ENCODE measurements around the gene CADPS.

Gene CADPS

DNA sequence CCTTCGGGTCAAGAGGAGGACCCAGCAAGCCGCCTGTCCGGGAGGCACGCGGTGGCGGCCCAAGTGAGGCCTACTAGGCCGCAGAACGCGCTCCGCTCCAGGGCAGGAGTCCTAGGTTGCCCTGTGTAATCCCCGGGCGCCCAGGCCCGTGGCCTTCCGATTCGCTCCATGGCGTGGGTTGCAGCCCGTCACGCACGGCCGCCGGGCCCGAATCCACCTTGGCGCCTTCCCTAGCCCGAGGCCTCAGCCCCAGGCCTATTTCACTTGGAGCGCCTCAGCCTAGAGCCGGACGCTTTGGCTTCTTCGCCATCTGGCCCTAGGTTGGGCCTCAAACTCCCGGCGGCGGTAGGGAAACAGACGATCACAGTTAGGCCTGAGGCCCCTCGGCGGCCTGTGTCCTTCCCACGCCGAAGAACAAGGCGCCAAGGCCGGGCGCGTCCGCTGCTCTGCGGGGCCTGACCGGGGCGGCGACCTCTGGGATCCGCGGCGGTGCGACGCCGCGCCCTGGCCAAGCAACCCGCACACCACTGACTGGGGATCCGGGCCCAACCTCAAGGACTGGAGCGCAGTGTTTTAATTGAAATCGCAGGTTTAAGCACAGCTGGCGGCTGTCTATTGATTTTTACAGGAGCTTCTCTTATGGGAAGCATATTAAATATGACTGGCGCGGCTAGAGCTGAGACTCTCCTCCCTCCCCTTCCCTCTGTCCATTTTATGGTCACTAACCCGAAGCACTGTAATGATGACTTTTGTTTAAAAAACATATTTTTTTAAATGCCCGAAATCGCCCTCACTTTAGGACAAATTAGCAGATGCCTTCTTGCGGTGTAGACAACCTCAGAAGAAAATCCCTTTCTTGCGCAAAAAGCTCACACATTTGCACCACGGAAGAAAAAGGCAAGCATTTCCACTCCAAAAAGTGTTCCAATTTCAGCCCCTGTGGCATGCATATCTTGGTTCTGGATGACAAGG, 498.0 kb downstream of the CADPS start:
- DNase-seq (ENCODE audit: low read depth, low spot score), result no peak

DNA sequence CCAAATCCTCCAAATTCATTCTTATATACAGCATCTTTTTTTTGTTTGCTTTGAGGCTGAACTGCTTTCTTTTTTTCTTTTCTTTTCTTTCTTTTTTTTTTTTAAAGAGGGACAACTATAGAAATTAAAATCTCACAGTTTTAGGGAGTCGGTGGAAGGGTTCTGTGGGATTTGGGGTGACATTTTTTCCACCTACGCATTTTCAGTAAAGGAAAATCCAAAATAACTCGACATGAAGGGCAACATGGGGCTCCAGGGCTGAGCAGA, 498.8 kb downstream of the CADPS start:
- DNase-seq (ENCODE audit: low read depth, low spot score), result no peak

DNA sequence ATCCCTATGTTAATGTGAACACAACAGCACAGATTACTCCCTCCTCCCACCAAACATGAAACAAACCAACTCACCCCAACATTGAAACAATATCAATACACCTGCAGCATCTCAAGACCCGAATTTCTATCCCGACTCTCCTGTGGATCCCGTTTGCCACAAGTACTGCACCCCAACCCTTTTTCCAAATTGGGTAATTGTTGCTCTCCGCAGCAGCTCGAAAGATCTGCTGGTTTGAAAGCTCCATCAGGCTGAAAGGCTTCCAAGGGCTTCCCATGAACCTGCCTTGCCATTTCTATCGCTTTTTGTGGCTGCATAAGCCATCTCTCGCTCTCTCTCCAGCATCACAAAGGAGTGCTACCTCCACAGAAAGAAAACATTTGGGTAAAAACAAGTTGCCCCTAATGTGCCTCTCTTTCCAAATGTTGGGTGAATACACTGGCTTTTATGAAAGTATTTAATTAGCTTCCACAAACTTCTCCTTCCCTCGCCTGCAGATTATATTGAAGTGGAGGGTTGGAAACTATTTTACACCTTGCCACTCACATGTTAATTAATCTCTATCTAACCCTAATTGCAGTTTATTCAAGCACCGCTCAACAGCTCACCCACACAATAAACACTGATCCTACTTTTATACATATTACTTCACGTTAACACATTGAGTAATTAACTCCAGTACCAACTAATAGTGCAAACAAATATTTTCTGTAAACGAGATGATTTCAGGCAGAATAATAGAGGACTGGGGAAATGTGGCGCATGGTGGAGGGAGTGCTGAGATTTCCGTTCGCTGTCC, 499.4 kb downstream of the CADPS start:
- DNase-seq (ENCODE audit: low read depth, low spot score), result no peak

DNA sequence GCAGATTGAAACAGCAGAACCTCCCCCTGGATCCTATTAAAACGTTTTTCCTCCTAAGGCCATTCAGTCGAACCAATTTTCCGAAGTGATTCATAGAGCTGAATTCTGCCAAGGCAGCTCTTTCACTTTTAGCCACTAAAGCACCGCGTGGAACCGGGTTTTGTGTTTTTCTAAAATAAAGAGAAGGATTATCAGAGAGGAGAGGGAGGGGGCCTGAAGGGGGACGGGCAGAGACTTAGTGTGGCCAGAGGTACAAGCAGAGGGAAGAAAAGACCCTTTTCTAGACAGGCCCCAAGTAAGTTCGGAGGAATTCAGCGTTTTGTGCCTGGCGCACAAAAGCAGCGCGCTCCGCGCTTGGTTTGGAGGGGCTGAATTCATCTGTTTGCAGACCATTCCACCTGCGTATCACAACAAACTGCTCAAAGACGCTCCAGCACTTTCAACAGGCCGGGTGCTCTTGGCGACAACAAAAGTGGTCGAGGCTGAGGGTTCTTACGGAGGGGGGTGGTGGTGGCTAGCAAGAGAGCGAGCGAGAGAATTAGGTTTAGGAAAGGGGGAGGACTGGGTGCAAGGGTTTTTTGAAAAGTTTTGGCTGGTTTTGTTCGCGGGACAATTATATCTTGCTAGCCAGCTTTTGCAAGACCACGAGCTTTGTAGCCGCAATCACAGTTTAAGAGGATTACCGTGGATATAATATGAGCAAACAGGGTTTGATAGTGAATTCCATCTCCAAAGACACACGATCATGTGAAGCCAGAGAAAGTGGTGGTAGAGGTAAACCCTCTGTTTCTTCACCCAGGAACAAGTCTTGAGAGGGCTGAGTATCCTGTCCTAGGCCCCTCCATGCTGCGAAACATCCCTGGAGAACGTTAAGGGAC, 500.6 kb downstream of the CADPS start:
- DNase-seq (ENCODE audit: low read depth, low spot score), result no peak

DNA sequence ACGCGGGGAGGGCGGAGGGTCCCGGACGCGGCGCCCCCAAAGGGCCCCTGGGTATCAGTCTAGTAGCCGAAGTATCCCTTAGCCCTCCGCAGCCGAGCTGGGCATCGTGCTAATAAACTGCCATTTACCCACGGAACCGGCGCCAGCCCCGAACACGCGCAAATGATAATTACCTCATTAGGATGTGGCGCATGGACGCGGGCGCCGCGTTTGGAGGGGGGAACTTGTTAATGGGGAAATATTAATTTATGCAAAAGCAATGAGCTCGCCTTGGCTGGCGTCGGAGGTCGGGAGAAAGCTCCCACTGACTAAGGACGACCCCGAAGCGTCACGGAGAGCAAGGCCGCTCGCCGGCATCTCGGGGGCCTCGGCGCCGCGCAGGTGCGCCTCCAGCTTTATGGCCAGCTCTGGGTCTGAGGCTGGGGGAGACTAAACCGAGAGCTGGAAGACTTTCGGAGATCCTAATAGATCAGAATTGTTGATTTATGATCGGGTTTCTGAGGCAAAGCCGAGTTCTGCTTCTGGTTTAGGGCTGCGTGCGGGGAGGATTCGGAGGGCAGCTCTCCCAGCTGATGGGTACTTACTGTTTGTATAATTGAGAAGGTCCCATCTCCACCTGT, 501.4 kb downstream of the CADPS start:
- no peak for DNase-seq (ENCODE audit: low read depth, low spot score)

DNA sequence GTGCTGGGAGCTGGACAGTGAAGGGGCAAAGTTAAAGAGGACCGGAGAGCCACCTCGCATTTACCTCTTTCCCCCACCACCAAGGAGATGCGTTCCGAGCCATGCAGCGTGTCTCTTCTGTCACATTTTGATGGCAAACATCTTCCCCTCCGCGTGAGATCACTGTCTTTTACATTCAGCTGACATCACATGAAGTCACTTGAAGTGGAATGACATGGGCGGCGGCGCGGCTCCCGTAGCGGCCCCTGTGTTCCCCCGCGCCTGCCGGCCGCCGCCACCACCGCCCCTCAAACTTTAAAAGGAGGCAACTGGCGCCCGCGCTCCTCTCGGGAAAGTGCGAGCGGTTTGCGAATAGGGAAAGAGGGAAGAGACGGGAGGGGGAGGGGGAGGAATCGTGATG, 502.0 kb downstream of the CADPS start, which contains the start of gene FEZF2:
Gene FEZF2 (minus strand): TSS at position 336 of the 400 bp plus-strand sequence. CDS start 682 bp downstream, outside the sequence.
- no peak for DNase-seq (ENCODE audit: low read depth, low spot score)

DNA sequence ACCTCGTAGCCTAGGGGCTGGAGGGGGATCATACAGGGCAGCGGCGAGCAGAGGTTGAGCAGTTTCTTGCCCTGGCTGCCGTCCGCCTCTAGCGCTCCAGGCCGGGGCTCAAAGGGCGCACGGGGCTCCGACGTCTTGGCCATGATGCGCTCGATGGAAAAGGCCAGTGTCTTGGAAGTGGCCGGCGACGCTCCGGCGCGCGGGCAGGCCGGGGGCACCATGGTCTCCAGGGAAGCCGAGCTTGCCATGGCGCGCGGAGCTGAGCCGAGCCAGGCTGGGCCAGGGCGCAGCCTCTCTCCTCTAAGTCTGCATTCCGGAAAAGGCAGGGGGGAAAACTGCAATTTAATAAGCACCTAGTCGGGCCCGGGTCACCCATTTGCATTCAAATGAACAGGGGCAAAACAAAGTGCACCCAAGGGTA, 502.6 kb downstream of the CADPS start:
- no peak for DNase-seq (ENCODE audit: low read depth, low spot score)

DNA sequence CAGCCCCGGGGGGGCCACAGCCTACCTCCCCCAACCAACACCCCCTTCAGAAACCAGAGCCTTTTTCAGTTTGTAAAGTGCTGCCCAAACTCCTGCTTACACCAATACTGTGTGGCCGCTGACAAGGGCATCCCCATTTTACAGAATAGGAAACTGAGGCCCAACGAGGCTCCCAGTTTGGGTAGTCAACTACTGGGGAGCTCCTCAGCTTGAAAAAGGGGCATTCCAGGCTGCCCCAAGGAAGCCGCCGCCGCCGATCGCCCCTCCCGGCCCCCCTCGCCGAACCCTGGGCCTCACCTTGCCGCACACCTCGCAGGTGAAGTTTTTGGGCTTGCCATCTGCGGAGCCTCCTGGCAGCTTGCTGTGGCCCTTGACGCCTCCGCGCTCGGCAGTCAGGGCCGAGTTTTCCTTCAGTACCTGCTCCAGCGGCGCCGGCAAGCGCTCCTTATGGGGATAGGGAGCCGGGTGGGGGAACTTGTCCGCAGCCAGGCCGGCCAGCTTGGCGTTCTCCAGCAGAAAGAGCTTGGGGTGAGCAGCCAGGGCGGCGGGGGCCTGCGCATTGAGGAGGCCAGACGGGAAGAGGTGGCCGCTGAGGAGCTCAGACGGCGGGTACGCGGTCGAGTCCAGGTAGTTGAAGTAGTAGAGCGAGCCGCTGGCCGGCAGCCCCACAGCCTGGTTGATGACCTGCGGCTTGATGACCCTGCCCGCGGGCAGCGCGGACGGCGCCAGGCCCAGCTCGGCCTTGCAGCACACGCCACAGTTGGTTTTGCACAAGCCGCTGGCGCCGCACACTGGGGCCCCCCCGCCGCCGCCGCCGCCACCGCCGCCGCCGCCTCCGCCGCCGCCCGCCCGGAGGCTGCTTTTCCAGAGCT, 503.3 kb downstream of the CADPS start:
- DNase-seq (ENCODE audit: low read depth, low spot score), result no peak

DNA sequence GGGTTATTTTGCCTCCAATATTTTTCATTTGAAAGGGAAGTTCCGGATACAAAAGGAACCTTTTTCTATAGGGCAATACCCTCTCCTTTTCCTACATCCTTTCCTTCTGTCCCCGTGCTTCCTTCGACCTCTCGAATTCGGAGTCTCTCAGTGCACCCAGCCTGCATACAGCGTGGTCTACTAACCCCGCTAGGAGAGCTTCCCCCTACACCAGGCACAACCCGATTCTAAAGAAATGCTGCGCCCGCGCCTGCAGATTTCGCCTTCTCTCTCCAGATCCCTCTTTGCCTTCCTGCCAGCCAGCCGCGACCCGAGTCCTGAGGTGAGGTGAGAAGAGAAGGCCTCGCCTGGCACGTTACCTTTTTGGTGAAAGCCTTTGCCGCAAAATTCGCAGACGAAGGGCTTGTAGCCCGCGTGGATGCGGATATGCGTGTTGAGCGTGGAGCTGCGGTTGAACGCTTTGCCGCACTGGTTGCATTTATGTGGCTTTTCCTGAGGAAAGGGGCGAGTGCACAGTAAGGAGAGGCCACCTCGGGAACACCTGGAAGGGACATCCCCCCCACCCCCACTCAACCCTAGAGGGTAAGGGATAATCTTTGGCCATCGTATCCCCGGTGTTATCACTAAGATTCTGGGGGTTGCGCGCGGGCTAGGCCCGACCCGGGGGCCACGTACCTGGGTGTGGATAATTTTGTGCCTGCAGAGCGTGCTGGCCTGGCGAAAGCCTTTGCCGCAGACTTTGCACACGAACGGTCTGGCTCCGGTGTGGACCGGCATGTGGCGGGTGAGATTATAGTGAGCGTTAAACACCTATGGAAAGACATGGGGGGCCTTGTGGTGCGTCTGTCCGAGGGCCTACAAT, 504.1 kb downstream of the CADPS start:
- no peak for DNase-seq (ENCODE audit: low read depth, low spot score)

DNA sequence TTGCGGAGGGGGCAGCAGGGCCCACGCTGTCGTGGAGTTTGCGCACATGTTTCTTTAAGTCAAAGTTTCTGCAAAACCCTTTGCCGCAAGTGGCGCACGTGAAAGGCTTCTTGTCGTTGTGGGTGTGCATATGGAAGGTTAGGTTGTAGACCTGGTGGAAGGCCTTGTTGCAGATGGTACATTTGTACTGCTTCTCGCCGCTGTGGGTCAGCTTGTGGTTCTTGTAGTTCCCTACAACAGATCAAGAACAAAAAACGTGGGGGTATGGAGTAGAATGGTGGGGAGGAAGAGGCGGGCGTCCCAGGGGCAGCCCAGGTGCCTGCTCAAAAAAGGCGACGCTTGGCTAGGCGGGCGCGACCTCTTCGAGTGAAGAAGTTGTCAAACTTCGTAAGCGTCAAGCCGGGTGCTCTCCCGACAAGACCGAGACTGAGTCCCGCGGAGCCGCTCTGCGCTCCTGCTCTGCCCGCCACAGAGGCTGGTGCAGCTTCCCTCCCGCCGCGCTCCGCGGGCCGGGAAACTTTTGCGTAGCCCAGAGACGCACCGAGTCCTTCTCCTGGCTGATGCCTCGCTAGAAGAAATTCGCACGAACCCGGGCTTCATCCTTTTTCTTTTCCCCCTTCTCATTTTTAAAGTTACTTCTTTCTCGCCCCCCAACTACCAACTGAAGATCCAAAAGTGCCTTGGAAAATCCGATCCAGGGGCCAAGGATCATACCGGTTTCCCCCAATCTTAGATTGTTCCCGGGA, 504.9 kb downstream of the CADPS start:
- DNase-seq (ENCODE audit: low read depth, low spot score), result no peak

DNA sequence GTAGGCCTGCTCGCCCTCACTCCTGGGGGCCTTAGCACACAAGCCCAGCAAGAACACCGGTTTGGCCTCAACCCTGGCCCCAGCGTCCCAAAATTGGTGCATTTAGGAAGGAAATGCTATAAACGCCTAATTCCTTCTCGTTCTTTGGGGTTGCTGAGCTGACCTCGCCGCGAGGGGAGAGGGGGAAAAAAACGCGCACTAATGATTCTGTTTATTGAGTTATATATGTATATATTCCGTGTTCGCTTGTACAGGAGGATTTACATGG, 505.8 kb downstream of the CADPS start:
- no peak for DNase-seq (ENCODE audit: low read depth, low spot score)

DNA sequence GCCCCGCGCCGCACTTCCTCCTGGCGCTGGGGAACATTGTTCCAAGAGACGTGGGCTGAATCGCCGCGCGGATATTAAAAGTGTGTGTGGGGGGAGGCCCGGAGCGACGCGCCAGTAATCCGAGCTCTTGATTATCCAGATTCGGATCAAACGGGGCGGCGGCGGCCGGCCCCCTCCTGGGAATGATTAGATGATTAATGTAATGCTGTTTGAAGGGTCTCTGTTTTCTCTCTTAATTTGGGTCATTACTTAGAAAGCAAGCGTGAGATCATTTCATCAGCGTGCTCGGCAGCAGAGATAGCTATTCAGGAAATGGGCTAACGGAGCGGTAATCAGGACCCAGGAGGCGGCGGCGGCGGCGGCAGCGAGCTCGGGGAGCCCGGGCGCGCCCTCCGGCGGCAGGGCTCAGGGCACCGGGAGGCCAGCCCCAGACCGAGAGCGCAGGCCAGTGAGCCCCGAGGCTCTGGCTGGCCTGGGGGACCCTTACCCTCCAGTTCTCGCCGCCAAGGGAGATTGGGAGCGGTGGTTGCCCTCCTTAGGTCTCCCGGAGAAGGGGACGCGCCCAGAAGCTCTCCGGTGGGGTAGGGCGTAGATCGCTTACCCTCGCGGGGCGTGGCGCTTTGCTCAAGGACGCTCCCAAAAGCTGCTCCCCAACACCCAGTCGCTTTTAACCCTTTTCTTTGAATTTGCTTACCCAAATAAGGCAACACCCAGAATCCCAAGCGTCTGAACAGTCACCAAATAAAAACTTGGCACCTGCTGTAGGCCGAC, 506.3 kb downstream of the CADPS start:
- DNase-seq (ENCODE audit: low read depth, low spot score), result no peak

DNA sequence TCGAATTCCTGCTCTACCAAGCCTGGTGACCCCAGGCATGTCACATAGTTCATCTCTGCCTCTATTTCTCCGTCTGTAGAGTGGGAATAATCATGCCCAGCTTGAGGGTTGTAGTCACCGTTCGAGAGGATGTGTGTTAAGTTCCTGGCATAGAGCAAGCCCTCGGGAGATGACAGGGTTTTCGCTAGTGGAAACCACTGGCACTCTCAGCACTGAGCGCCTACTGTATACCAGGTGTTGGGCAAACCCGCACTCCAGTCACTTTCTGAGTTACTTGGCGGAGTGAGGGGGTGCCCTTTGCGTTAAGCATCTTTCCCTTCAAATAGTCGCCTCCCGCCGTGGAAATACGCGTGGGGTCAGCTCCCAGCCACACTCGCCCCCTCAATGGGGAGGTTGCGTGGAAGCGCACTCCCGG, 506.9 kb downstream of the CADPS start:
- DNase-seq (ENCODE audit: low read depth, low spot score), result no peak

DNA sequence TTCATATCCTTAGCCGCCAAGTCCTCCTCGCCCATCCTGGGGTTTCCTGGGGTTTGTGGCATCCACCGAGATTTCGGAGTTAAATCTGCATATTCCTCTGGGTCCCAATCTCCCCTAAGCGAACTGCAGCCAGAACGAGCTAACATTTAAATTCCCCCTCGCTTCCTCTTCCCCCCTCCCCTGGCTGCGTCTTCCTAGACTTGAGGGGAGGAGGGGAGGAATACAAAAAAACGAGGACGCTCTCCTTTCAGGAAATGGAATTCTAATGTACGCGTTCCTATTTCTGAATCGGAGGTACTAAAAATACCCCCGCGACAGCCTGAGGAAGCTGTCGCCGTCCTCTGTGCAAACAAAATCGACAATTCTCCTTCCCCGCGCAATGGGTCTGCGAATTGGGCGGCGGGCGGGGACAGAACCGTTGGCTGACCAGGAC, 507.4 kb downstream of the CADPS start:
- DNase-seq (ENCODE audit: low read depth, low spot score), result no peak

DNA sequence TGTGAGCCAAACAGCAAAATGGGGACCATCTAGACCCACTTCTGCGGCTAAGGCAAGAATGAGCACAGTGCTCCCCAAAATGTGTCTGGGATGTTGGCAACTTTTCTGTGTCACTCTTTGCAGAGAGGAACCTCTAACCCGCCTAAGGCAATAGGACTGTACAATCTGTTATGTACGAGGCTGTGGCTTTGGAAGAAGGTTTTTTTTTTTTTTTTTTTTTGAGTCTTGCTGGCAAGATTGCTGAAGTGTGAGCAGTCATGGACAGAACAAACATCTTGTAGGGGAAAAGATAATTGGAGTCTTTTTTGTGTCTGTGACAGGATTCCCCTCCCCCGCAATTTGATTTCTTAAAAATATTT, 509.1 kb downstream of the CADPS start:
- DNase-seq (ENCODE audit: low read depth, low spot score), result no peak

DNA sequence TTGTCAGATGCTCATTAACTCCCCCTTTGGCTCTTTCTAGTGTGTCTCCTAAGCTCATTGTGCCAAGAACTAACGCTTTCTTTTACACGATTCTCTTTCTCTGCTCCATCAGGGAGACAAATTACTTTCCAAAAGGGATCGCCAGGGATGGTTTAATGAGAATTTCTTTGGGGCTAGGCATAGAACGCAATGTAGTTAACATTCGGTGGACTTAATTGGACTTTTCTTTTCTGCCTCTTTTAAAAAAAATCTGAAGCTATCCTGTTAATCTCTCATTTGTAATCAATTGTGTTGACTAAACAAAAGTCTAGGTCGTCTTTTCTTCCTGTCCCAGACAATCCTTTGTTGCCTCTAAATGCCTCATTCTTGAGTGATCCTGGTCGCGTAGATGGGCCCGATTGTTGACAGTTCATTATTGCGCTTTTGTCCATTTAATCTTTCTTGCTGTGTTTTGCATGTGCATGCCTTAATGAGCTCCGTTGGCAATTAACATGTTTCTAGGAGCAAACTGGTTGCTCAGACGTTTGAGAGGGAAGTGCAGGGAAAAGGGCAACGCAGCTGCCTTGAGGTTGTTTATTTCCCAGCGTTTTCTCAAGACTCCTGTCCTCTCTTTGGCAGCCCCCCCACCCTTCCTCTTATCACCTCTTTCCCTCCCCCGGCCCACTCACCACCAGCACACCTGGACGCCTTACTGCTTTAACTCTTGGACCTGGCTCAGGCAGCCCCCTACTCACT, 509.7 kb downstream of the CADPS start:
- no peak for DNase-seq (ENCODE audit: low read depth, low spot score)

DNA sequence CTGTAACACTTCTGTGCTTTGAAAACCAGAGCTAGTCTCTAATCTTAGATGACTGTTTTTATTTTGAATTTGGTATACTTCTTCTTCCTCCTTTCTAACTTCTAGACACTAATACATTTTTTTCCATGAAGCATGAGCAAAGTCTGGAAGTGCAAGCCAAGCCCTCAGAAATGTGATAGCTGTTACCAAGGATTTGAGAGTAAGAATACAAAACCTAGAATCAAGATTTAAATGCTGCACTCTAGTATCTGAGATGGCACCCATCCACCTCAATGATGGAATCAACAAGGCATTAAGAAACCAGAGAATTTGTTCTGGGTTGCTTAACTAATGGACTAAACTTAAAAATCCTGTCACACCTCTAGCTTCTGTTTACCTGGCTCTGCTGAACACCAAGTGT, 511.0 kb downstream of the CADPS start:
- no peak for DNase-seq (ENCODE audit: low read depth, low spot score)

DNA sequence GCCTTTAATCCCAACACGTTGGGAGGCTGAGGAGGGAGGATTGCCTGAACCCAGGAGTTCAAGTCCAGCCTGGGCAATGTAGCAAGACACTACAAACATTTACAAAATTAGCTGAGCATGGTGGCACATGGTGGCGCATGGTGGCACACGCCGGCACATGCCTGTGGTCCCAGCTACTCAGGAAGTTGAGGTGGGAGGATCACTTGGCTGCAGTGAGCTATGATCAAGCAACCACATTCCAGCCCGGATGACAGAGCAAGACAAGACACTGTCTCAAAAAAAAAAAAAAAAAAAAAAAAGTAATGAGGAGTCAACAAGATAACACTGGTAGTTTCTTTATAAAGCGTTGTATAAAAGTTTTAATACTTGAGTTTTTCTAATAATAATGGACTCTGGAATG, 511.9 kb downstream of the CADPS start:
- DNase-seq (ENCODE audit: low read depth, low spot score), result no peak

Data from activated CD4-positive, CD25-positive, alpha-beta regulatory T cell treated with anti-CD3 and anti-CD28 coated beads, Interleukin-2, amount 50 U/mL, for 16 hours (primary cell).